Epithelial cell of esophagus (primary cell): ENCODE data around the gene PXDN.

ENCODE experiments used
- DNase-seq: peaks from one replicate; pipeline ENCODE4 v3.0.0; 2010; ENCODE audit warnings: low read depth
- H3K4me3 ChIP-seq: 2 replicates; pipeline ENCODE4 v1.5.1; 2011; ENCODE audit warnings: mild to moderate bottlenecking, low read length, control low read depth
- TF ChIP-seq, protein P1 (sequence below): IDR thresholded peaks from 2 replicates; pipeline ENCODE4 v1.5.1; 2011; ENCODE audit warnings: low read depth, mild to moderate bottlenecking, low read length, control low read depth, inconsistent platforms; ENCODE audit not compliant: insufficient read depth; ENCODE audit errors: missing control alignments

The PXDN gene

GRCh38 chr2:1621041-1621440 lies 123.3 kb downstream of the PXDN start:
- H3K4me3 ChIP-seq = no peak overlapping the region
- DNase-seq = no peak

DNA sequence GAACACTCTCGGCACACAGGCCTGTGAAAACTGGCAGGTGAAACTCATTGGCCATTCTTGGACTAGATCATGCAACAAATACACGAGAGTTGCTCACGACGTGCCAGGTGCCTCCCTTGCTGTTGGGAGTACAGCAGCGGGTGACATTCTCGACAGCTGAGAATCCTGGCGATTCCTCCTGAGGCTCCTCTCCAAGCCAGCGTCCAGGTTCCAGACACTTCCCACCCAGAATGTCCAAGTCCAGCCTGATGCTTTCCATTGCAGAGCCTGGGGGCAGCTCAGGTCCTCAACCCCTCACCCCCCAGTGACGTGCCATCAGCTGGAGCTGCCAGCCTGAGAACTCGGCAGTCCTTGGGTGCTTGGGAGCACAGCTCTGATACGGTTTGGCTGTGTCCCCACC lies 124.2 kb downstream of the PXDN start:
- TF ChIP-seq, protein P1, sequence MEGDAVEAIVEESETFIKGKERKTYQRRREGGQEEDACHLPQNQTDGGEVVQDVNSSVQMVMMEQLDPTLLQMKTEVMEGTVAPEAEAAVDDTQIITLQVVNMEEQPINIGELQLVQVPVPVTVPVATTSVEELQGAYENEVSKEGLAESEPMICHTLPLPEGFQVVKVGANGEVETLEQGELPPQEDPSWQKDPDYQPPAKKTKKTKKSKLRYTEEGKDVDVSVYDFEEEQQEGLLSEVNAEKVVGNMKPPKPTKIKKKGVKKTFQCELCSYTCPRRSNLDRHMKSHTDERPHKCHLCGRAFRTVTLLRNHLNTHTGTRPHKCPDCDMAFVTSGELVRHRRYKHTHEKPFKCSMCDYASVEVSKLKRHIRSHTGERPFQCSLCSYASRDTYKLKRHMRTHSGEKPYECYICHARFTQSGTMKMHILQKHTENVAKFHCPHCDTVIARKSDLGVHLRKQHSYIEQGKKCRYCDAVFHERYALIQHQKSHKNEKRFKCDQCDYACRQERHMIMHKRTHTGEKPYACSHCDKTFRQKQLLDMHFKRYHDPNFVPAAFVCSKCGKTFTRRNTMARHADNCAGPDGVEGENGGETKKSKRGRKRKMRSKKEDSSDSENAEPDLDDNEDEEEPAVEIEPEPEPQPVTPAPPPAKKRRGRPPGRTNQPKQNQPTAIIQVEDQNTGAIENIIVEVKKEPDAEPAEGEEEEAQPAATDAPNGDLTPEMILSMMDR = no peak
- DNase-seq = no peak
- H3K4me3 ChIP-seq = no peak overlapping the region

More at GRCh38 chr2:1621041-1621440, 123.3 kb downstream of the PXDN start:
- TF ChIP-seq, protein P1 = no peak

GRCh38 chr2:1619556-1619955 lies 124.8 kb downstream of the PXDN start:
- DNase-seq = no peak
- TF ChIP-seq, protein P1 = no peak
- no peak overlapping the region for H3K4me3 ChIP-seq

GRCh38 chr2:1618974-1619373 lies 125.3 kb downstream of the PXDN start:
- no peak overlapping the region for H3K4me3 ChIP-seq
- TF ChIP-seq, protein P1 = no peak
- no peak for DNase-seq

GRCh38 chr2:1618191-1618961 lies 125.9 kb downstream of the PXDN start:
- DNase-seq = no peak
- TF ChIP-seq, protein P1 = no peak

GRCh38 chr2:1617425-1618021 lies 126.8 kb downstream of the PXDN start:
- H3K4me3 ChIP-seq = no peak overlapping the region
- no peak for DNase-seq
- TF ChIP-seq, protein P1 = no peak

More at GRCh38 chr2:1618191-1618961, 125.9 kb downstream of the PXDN start:
- H3K4me3 ChIP-seq = no peak overlapping the region
